LoVo (cell line): ENCODE data around the gene ADAP1.
"Not testable (repeated sequence)": the region's sequence is repeated elsewhere in the genome, so short reads cannot be mapped to it uniquely, and the experiment has no call there.

Source experiments
- DNase-seq: peaks from one replicate; pipeline ENCODE4 v3.0.0-alpha.2; 2016; ENCODE audit warnings: low spot score

Gene ADAP1

GRCh38 chr7:908591-909357 lies 45.7 kb downstream of the ADAP1 start:
- not testable (repeated sequence) for DNase-seq

GRCh38 chr7:908159-908581 lies 46.3 kb downstream of the ADAP1 start:
- no peak for DNase-seq

GRCh38 chr7:907158-907980 lies 47.1 kb downstream of the ADAP1 start:
- DNase-seq: no peak

GRCh38 chr7:906776-907157 lies 47.7 kb downstream of the ADAP1 start:
- no peak for DNase-seq

- no peak for DNase-seq
Measured at GRCh38 chr7:904847-905246, 49.6 kb downstream of the ADAP1 start.

- no peak for DNase-seq
Measured at GRCh38 chr7:903921-904755, 50.3 kb downstream of the ADAP1 start.

GRCh38 chr7:902996-903395 lies 51.5 kb downstream of the ADAP1 start:
- no peak for DNase-seq

- peak; percentile 39 for DNase-seq
Measured at GRCh38 chr7:901388-902154, 52.9 kb downstream of the ADAP1 start.

GRCh38 chr7:901041-901387 lies 53.5 kb downstream of the ADAP1 start:
- DNase-seq: no peak

- no peak for DNase-seq
Measured at GRCh38 chr7:900331-901040, 54.0 kb downstream of the ADAP1 start.

GRCh38 chr7:899806-900205 lies 54.7 kb downstream of the ADAP1 start:
- DNase-seq: no peak

GRCh38 chr7:898855-899681 lies 55.4 kb downstream of the ADAP1 start:
- no peak for DNase-seq

GRCh38 chr7:898460-898854 lies 56.0 kb downstream of the ADAP1 start:
- no peak for DNase-seq

- DNase-seq: no peak
Measured at GRCh38 chr7:897771-898376, 56.6 kb downstream of the ADAP1 start.

GRCh38 chr7:897086-897485 lies 57.4 kb downstream of the ADAP1 start:
- DNase-seq: no peak

GRCh38 chr7:896346-897075 lies 58.0 kb downstream of the ADAP1 start:
- no peak for DNase-seq

- no peak for DNase-seq
Measured at GRCh38 chr7:895451-896052, 58.9 kb downstream of the ADAP1 start.

- DNase-seq: no peak
Measured at GRCh38 chr7:894927-895450, 59.5 kb downstream of the ADAP1 start.
